IPS-11a (cell line): Measurements from ENCODE around the gene INPP5B.
"Not testable (repeated sequence)": the region's sequence is repeated elsewhere in the genome, so short reads cannot be mapped to it uniquely, and the experiment has no call there.

ENCODE experiments used
- H3K4me3 ChIP-seq: one replicate; pipeline ENCODE4 v1.5.1; 2013; ENCODE audit warnings: low read depth, low read length, control low read depth

The INPP5B gene

GRCh38 chr1:37915476-37916093, 31.3 kb downstream of the INPP5B start:
- H3K4me3 ChIP-seq: no peak overlapping the region

DNA sequence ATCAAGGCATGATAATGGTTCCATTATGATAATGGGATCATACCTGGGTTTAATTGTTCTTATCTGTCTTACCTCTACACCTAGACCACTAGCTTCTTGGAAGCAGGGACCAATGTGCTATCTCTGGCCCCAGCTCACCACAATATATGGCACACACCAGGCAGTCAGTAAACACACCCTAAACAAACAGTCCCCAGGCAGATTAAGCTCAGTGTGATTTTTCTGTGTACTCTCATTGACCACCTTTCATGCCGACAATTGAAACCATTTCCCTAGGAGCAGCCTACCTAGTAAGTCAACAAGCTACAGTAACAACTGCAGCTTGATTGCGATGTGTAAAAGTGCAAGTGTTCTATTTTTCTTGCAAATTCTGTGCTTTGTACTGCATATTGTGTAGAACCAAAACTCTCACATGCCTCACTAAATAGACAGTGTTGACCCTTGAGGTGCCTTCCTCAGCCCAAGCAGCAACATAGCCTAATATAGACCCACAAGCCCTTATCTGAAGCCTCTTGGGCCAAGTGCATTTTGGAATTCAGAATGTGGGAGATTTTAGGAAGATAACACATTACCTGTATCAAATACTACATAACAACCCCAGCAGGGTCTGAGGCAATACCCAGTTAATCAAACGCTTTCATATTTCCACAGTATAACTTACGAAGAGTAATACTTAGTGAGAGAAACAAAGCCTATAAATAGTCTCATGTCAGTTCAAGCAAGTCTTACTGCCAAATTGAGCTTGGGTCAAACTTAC, 32.0 kb downstream of the INPP5B start:
- no peak overlapping the region for H3K4me3 ChIP-seq

GRCh38 chr1:37911478-37911877, 35.4 kb downstream of the INPP5B start:
- H3K4me3 ChIP-seq: not testable (repeated sequence)

DNA sequence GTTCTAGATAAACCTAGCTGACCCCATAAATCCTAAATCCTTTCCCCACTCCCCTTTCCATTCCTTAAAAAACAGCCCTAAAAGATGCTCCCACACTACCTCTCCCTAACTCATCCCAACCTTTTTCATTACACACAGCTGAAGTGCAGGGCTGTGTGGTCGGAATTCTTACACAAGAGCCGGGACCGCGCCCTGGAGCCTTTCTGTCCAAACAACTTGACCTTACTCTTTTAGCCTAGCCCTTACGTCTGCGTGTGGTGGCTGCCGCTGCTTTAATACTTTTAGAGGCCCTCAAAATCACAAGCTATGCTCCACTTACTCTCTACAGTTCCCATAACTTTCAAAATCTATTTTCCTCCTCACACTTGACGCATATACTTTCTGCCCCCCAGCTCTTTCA, 36.0 kb downstream of the INPP5B start:
- H3K4me3 ChIP-seq: not testable (repeated sequence)

DNA sequence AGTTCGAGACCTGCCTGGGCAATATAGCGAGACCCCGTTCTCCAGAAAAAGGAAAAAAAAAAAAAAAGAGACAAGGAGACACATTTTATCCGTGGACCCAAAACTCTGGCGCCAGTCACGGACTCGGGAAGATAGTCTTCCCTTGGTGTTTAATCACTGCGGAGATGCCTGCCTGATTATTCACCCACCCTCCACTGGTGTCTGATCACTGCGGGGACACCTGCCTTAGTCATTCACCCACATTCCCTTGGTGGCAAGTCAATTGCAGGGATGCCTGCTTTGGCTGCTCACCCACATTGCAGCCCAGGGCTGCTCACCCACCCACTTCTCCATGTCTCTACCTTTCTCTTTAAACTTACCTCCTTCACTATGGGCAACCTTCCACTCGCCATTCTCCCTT, 38.3 kb downstream of the INPP5B start:
- H3K4me3 ChIP-seq: not testable (repeated sequence)

GRCh38 chr1:37907416-37908125, 39.3 kb downstream of the INPP5B start:
- not testable (repeated sequence) for H3K4me3 ChIP-seq

GRCh38 chr1:37906591-37906990, 40.3 kb downstream of the INPP5B start:
- not testable (repeated sequence) for H3K4me3 ChIP-seq

DNA sequence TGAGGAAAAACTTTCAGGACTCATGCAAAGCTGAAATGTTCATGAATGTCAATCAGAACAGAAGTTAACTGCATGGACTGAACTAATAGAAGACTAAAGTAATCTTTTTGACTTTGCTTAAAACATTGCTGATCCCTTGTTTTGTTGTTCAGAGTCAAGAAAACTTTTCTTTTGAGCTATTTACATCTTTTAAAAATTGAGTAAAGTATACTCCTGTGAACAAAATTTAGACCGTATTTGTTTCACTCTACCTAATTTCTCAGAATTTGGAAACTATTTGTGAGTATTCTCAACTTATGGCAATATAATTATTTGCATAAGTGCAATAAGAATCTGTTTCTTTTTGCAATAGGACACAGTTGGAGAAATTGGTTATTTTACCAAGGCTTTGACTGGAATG, 41.1 kb downstream of the INPP5B start:
- H3K4me3 ChIP-seq: no peak overlapping the region

DNA sequence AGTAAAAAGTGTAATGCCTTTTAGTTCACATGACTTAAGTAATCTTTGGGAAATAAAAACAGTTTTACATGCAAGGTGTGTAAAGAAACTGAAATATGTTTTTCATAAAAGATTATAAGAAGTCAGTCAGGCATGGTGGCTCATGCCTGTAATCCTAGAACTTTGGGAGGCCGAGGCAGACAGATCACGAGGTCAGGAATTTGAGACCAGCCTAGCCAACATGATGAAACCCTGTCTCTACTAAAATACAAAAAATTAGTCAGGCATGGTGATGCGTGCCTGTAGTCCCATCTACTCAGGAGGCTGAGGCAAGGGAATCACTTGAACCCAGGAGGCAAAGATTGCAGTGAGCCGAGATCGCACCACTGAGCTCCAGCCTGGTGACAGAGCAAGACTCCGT, 42.9 kb downstream of the INPP5B start:
- H3K4me3 ChIP-seq: not testable (repeated sequence)

DNA sequence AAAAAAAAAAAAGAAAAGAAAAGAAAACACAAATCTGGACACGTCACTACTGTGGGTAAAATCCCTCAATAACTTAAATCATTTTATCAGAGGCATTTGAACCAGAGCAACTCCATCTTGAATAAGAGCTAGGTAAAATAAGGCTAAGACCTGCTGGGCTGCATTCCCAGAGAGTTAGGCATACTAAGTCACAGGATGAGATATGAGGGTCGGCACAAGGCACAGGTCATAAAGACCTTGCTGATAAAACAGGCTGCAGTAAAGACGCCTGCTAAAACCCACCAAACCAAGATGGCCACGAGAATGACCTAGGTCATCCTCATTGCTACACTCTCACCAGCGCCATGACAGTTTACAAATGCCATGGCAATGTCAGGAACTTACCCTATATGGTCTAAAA, 43.9 kb downstream of the INPP5B start:
- H3K4me3 ChIP-seq: no peak overlapping the region

DNA sequence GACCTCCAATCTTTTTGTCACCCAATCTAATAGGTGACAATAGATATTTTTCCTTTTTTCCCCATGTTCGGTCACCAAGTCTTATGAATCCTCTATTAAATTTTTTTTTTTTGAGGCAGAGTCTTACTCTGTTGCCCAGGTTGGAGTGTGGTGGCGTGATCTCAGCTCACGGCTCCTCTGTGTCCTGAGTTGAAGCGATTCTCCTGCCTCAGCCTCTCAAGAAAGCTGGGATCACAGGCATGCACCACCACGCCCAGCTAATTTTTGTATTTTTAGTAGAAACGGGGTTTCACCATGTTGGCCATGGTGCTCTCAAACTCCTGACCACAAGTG, 45.0 kb downstream of the INPP5B start:
- no peak overlapping the region for H3K4me3 ChIP-seq

DNA sequence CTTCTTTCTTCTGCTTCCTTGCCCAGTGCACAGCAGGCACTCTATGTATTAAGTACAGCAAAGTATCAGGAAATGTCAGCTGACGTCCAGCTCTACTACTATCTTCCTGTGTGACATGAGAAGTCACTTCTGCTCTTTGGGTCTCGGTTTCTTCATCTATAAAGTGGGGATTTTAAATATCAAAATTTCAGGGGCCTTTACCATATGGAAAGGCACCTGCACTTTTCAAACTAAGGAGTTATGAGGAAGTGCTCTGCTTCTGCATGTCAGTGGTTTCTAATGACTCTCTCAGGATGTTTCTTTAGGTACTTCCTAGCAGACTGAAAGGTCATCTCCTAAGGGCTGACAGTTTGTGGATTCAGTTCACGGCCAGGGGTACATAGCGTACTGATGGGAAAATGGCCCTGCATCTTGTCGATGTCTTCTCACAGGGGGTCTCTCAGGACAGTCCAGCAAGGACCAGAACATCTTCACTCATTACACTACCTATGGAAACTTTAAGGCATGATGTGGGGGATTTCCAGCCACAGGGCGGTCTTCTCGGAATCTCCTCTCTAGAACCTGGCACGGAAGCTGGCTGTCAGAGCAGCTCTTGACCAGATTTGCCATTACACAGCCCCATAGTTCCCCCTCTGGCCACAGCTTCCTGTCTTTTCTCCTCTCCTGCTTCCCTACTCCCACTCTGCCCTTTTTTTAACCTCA, 45.5 kb downstream of the INPP5B start:
- H3K4me3 ChIP-seq: no peak overlapping the region

DNA sequence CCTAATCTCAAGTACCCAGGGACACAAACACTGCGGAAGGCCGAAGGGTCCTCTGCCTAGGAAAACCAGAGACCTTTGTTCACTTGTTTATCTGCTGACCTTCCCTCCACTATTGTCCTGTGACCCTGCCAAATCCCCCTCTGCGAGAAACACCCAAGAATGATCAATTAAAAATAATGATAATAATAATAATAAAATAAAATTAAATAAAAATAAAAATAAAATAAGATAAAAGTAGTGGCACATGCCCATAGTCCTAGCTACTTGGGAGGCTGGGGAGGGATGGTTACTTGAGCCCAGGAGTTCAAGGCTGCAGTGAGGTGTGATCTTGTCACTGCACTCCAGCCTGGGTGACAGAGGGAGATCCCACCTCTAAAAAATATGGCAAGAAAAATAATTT, 49.3 kb downstream of the INPP5B start:
- H3K4me3 ChIP-seq: not testable (repeated sequence)

GRCh38 chr1:37893673-37894072, 53.2 kb downstream of the INPP5B start:
- H3K4me3 ChIP-seq: no peak overlapping the region

DNA sequence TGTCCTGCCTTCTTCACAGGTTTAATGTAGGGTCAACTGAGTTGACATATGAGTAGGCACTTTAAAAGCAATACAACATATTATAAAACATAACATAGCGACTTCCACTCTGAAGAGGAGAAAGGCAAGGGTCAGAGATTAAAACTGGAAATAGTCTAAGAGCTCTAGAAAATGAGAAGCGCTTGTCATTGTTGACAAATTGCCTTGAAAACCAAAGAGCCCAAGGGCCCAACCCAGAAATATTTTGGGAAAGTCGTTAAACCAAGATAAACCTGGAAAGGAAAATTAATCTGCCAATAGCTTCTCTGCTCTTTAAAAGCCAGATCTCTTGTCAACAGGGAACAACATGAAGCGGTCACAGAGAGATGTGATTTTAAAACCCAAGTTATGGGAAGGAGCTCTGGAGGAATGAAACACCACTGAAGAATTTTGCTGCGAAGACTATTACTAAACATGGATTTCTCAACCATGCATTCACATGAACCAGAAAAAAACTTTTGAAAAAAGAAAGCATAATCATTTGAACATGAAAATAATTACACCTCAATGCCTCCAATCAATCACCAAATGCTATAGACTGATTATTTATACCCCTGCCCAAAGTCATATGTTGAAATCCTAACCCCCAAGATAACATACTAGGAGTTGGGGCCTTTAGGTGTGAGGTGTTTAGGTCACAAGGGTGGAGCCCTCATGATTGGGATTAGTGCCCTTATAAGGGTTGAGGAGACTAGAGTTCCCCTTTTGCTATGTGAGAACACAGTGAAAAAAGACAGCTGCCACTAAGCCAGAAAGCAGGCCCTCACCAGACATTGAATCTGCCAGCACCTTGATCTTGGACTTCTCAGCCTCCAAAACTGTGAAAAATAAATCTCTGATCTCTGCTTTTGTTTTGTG, 54.5 kb downstream of the INPP5B start:
- no peak overlapping the region for H3K4me3 ChIP-seq

- no peak overlapping the region for H3K4me3 ChIP-seq
Observed at GRCh38 chr1:37890378-37891014, 56.4 kb downstream of the INPP5B start.

- no peak overlapping the region for H3K4me3 ChIP-seq
Observed at GRCh38 chr1:37888022-37888700, 58.7 kb downstream of the INPP5B start.

- no peak overlapping the region for H3K4me3 ChIP-seq
Observed at GRCh38 chr1:37884145-37884544, 62.7 kb downstream of the INPP5B start.

DNA sequence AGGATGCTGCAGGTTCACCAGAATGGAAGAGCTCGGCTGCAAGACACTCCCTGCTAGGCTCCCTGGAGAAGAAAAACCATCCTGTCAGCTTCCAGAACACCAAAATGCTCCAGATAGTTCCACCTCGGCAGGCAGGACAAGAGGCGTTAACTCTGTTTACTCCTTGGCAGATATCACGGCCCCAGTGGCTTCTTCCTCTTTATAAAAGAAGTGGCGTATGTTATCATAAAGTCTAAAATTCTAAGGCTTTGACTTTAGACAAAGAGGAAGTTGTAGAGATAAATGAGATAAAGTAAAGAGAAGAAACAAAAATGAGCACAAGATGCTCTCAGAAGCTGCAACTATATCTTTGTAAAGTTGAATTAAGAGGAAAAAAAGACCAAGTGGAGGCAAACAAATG, 63.2 kb downstream of the INPP5B start:
- H3K4me3 ChIP-seq: no peak overlapping the region

DNA sequence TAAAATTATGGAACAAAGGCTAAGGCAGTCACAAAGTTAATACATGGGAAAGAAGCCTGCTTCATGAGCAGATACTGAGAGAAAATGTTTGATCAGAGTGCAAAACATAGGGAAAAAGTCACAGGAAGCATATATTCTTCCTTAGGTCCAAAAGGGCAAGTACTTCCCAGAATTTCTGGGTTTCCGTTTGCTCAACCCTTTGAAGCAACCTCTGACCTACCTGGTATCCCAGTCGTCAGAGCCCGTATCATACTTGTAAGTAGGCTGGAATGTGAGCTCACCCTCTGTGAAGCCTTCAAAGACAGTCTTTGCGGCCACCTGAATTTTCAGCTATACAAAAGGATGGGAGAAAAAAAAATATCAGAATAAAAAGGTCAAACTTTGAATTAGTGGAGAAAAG, 67.0 kb downstream of the INPP5B start:
- no peak overlapping the region for H3K4me3 ChIP-seq
